ENCODE results near the gene GALK2.
"Not testable (repeated sequence)": the region's sequence is repeated elsewhere in the genome, so short reads cannot be mapped to it uniquely, and the experiment has no call there.

GALK2 gene

DNA sequence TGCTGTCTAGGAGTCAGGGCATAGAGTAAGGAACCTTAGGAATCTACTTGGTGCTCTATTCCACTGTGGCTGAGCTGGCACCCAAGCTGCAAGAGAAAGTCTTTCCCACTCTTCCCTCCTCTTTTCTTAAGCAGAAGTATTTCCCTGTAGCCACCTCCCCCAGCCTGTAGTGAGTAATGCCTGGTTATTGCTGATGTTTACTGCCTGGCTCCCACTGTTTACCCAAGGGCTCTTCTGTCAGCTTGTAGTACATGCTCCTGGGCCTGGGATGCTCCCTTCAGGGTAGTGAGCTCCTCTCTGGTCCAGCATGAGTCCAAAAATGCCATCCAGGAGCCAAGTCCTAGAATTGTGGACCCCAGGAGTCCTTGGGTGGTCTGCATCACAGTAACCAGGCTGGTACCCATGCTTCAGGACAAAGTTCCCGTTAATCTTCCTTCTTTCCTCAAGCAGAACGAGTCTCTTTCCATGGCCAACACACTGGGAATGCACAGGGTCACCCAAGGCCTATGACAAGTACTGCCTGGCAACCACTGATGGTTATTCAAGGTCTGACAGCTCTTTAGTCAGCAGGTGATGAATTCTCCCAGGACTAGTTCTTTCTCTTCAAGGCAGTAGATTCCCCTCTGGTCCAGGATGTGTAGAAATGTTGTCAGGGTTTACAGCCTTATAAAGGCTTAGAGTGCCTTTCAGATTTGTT, 17.6 kb downstream of the GALK2 start:
- WGBS, 2 experiments (ENCODE audit: insufficient coverage in 2 of 2), result 92 to 100% methylated on average over 2 of the region's 2 CpGs
- Histone ChIP-seq H3K9me3 (ENCODE audit: control insufficient read depth, low read length) (no peaks in the 10 kb centered on the region), H3K4me1 (ENCODE audit: control insufficient read depth, insufficient read depth, low read length, poor library complexity, severe bottlenecking) (no peaks in the 10 kb centered on the region), H3K36me3 (ENCODE audit: control insufficient read depth, insufficient read depth, low read length) (no peaks in the 10 kb centered on the region), H3K27ac (ENCODE audit: low read depth, low read length, severe bottlenecking) (no peak overlapping the region), H3K4me3 (ENCODE audit: extremely low read depth, insufficient read depth, low read length, poor library complexity, severe bottlenecking) (no peak overlapping the region)

DNA sequence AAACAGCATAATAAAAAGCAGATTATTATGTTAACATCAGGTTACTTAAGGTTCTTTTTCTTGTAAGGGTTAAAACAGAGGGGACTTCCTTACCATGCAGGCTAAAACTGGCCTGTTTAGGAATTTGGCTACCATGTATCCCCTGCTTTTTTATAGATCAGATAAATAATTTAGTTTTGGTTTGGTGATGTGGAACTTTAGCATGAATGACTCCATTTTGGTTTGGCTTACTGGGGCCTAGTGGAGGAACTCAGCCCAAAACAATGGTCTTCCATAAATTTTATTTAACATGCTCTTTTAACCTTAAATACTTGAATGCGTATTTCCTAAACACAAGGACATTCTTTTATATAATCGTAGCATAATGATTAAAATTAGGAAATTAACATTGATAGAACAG, 18.9 kb downstream of the GALK2 start:
- no peaks in the 10 kb centered on the region for H3K4me1 ChIP-seq (ENCODE audit: control insufficient read depth, insufficient read depth, low read length, poor library complexity, severe bottlenecking)
- no peak overlapping the region for H3K4me3 ChIP-seq (ENCODE audit: extremely low read depth, insufficient read depth, low read length, poor library complexity, severe bottlenecking)
- WGBS, 2 experiments (ENCODE audit: insufficient coverage in 2 of 2), result no CpG with 5 or more reads among the region's 2 CpGs
- no peak overlapping the region for H3K27ac ChIP-seq (ENCODE audit: low read depth, low read length, severe bottlenecking)
- H3K9me3 ChIP-seq (ENCODE audit: control insufficient read depth, low read length), result no peaks in the 10 kb centered on the region
- H3K36me3 ChIP-seq (ENCODE audit: control insufficient read depth, insufficient read depth, low read length), result no peaks in the 10 kb centered on the region

DNA sequence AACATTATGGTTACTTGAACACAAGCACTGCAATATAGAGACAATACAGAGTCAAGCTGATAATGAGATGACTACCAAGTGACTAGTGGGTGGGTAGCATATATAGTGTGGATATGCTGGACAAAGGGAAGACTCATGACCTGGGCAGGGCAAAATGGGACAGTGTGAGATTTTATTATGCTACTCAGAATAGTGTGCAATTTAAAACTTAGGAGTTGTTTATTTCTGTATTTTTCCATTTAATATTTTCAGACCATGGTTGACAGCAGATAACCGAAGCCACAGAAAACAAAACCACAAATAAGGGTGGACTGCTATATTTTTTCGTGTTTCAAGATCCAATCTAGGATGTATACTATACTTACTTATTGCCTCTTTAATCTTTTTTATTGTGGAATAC, 19.6 kb downstream of the GALK2 start:
- Histone ChIP-seq H3K4me1 (ENCODE audit: control insufficient read depth, insufficient read depth, low read length, poor library complexity, severe bottlenecking) (no peaks in the 10 kb centered on the region), H3K4me3 (ENCODE audit: extremely low read depth, insufficient read depth, low read length, poor library complexity, severe bottlenecking) (no peak overlapping the region), H3K27ac (ENCODE audit: low read depth, low read length, severe bottlenecking) (no peak overlapping the region), H3K9me3 (ENCODE audit: control insufficient read depth, low read length) (no peaks in the 10 kb centered on the region), H3K36me3 (ENCODE audit: control insufficient read depth, insufficient read depth, low read length) (no peaks in the 10 kb centered on the region)
- no CpG with 5 or more reads among the region's 2 CpGs for WGBS, 2 experiments (ENCODE audit: insufficient coverage in 2 of 2)

DNA sequence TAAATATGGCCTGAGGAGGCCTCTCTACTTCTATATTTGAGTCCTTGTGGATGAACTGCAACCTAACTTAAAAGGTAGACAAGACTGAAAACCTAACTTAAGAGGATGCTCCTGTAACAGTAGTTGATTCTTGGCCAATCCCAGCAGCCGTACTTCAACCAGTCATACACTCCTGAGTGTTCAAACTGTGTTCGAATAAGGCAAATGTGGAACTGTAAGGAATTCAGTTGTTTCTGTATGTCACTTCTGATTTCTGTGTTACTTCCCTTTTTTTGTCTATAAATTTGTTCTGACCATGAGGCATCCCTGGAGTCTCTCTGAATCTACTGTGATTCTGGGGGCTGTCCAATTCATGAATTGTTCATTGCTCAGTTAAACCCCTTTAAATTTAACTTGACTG, 20.5 kb downstream of the GALK2 start:
- Histone ChIP-seq H3K9me3 (ENCODE audit: control insufficient read depth, low read length) (no peaks in the 10 kb centered on the region), H3K4me1 (ENCODE audit: control insufficient read depth, insufficient read depth, low read length, poor library complexity, severe bottlenecking) (no peaks in the 10 kb centered on the region), H3K36me3 (ENCODE audit: control insufficient read depth, insufficient read depth, low read length) (no peaks in the 10 kb centered on the region), H3K27ac (ENCODE audit: low read depth, low read length, severe bottlenecking) (no peak overlapping the region), H3K4me3 (ENCODE audit: extremely low read depth, insufficient read depth, low read length, poor library complexity, severe bottlenecking) (no peak overlapping the region)
- WGBS, 2 experiments (ENCODE audit: insufficient coverage in 2 of 2), result 80% methylated on average over 1 of the region's 2 CpGs; no CpG with 5 or more reads in 1 of the 2 experiments

DNA sequence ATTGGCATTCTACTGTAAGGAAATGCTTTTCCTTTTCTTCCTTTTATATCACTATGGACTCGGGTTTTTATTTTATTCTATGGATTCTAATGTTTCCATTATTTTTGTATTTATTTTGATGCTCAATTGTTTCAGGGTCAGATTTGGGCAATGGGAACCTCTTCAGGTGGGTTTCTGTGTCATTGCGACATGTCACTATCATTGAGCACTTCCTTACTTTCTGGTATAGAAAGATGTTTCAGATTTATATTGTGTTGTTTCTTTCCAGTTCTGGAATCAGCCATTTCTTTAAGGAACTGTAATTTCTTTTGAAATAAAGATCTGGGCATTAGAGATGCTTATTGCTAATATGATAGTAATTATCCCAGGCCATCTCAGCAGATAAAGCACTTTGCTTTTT, 21.8 kb downstream of the GALK2 start:
- no peaks in the 10 kb centered on the region for H3K4me1 ChIP-seq (ENCODE audit: control insufficient read depth, insufficient read depth, low read length, poor library complexity, severe bottlenecking)
- H3K4me3 ChIP-seq (ENCODE audit: extremely low read depth, insufficient read depth, low read length, poor library complexity, severe bottlenecking), result no peak overlapping the region
- WGBS, 2 experiments (ENCODE audit: insufficient coverage in 2 of 2), result no CpG with 5 or more reads among the region's 2 CpGs
- H3K27ac ChIP-seq (ENCODE audit: low read depth, low read length, severe bottlenecking), result no peak overlapping the region
- no peaks in the 10 kb centered on the region for H3K36me3 ChIP-seq (ENCODE audit: control insufficient read depth, insufficient read depth, low read length)
- H3K9me3 ChIP-seq (ENCODE audit: control insufficient read depth, low read length), result no peaks in the 10 kb centered on the region

DNA sequence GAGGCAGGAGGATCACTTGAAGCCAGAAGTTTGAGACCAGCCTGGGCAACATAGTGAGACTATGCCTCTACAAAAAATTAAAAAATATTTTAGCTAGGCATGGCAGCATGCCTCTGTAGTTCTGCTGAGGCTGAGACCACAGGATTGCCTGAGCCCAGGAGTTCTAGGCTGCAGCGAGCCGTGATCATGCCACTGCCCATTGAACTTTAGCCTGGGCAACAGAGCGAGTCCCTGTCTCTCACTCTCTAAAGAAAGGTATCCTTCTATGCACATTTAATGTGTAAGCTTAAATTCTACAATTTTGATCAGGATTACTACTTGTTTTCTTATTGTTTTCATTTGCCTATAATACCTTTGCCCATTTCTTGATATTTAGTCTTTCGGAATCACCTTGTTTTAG, 26.8 kb downstream of the GALK2 start:
- Histone ChIP-seq H3K4me1 (ENCODE audit: control insufficient read depth, insufficient read depth, low read length, poor library complexity, severe bottlenecking) (no peaks in the 10 kb centered on the region), H3K27ac (ENCODE audit: low read depth, low read length, severe bottlenecking) (no peak overlapping the region), H3K4me3 (ENCODE audit: extremely low read depth, insufficient read depth, low read length, poor library complexity, severe bottlenecking) (no peak overlapping the region), H3K36me3 (ENCODE audit: control insufficient read depth, insufficient read depth, low read length) (no peaks in the 10 kb centered on the region), H3K9me3 (ENCODE audit: control insufficient read depth, low read length) (no peaks in the 10 kb centered on the region)
- WGBS, 2 experiments (ENCODE audit: insufficient coverage in 2 of 2), result 100% methylated on average over 2 of the region's 4 CpGs

DNA sequence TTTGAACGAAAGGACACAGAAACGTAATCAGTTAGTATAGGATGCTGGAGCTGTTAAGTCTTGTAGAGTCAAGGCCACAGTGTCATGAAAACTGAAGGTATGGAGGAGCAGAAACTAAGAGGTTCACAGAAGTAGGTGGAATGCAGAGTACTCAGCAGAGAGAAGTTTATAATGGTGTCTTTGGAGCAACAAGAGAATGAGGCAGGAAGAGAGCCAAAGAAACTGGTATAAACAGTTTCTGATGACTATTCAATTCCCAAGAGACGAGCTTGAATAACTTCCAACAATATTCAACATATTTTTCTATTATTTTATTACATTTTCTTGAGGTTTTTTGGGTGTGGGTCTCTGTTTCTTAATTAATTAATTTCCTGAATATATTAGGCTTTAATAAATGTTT, 29.6 kb downstream of the GALK2 start:
- 90 to 95% methylated on average over 2 of the region's 3 CpGs for WGBS, 2 experiments (ENCODE audit: insufficient coverage in 2 of 2)
- no peak overlapping the region for H3K4me3 ChIP-seq (ENCODE audit: extremely low read depth, insufficient read depth, low read length, poor library complexity, severe bottlenecking)
- no peaks in the 10 kb centered on the region for H3K9me3 ChIP-seq (ENCODE audit: control insufficient read depth, low read length)
- no peak overlapping the region for H3K27ac ChIP-seq (ENCODE audit: low read depth, low read length, severe bottlenecking)
- H3K36me3 ChIP-seq (ENCODE audit: control insufficient read depth, insufficient read depth, low read length), result no peaks in the 10 kb centered on the region
- H3K4me1 ChIP-seq (ENCODE audit: control insufficient read depth, insufficient read depth, low read length, poor library complexity, severe bottlenecking), result no peaks in the 10 kb centered on the region

DNA sequence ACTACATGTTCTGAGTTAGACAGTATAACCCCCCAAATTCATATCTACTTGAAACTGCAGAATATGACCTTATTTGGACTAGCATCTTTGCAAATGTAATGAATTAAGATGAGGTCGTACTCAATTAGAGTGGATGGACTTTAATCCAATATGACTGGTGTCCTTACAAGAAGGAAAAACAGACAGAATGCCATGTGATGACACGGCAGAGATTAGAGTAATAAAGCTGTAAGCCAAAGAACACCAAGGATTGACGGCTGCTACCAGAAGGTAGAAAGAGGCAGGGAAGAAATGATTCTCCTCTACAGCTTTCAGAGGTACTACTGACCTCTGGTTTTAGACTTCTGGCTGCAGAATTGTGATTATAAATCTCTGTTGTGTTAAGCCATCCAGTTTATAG, 30.3 kb downstream of the GALK2 start:
- H3K36me3 ChIP-seq (ENCODE audit: control insufficient read depth, insufficient read depth, low read length), result no peaks in the 10 kb centered on the region
- H3K4me3 ChIP-seq (ENCODE audit: extremely low read depth, insufficient read depth, low read length, poor library complexity, severe bottlenecking), result no peak overlapping the region
- H3K27ac ChIP-seq (ENCODE audit: low read depth, low read length, severe bottlenecking), result no peak overlapping the region
- no peaks in the 10 kb centered on the region for H3K4me1 ChIP-seq (ENCODE audit: control insufficient read depth, insufficient read depth, low read length, poor library complexity, severe bottlenecking)
- 93 to 97% methylated on average over 2 to 3 of the region's 3 CpGs for WGBS, 2 experiments (ENCODE audit: insufficient coverage in 2 of 2)
- no peaks in the 10 kb centered on the region for H3K9me3 ChIP-seq (ENCODE audit: control insufficient read depth, low read length)

DNA sequence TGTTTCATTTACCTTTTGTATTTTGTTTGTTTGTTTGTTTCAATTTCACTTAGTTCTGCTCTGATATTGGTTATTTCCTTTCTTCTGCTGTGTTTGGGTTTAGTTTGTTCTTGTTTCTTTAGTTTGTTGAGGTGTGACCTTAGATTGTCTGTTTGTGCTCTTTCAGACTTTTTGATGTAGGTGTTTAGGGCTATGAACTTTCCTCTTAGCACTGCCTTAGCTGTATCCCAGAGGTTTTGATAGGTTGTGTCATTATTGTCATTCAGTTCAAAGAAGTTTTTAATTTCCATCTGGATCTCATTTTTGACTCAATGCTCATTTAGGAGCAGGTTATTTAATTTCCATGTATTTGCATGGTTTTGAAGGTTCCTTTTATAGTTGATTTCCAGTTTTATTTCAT, 38.1 kb downstream of the GALK2 start:
- H3K4me3 ChIP-seq (ENCODE audit: extremely low read depth, insufficient read depth, low read length, poor library complexity, severe bottlenecking); H3K36me3 ChIP-seq (ENCODE audit: control insufficient read depth, insufficient read depth, low read length); H3K27ac ChIP-seq (ENCODE audit: low read depth, low read length, severe bottlenecking): not testable (repeated sequence)

DNA sequence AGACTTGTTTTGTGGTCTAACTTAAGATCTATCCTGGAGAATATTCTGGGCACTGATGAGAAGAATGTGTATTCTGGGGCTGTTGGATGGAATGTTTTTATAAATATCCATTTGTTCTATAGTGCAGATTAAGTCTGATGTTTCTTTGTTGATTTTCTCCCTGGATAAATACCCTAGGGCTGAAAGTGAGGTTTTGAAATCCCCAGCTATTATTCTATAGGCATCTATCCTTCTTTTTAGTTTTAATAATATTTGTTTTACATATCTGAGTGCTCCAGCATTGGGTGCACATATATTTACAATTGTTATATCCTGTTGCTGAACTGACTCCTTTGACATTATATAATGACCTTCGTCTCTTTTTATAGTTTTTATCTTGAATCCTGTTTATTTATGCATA, 42.9 kb downstream of the GALK2 start:
- Histone ChIP-seq H3K36me3 (ENCODE audit: control insufficient read depth, insufficient read depth, low read length) (peaks cover 4% of the 10 kb centered on the region), H3K27ac (ENCODE audit: low read depth, low read length, severe bottlenecking) (no peak overlapping the region), H3K4me3 (ENCODE audit: extremely low read depth, insufficient read depth, low read length, poor library complexity, severe bottlenecking) (no peak overlapping the region), H3K4me1 (ENCODE audit: control insufficient read depth, insufficient read depth, low read length, poor library complexity, severe bottlenecking) (no peaks in the 10 kb centered on the region), H3K9me3 (ENCODE audit: control insufficient read depth, low read length) (peaks cover 4% of the 10 kb centered on the region)
- WGBS, 2 experiments (ENCODE audit: insufficient coverage in 2 of 2), result no CpG with 5 or more reads among the region's 1 CpG

More for the DNA sequence above, 38.1 kb downstream of the GALK2 start:
- H3K9me3 ChIP-seq (ENCODE audit: control insufficient read depth, low read length); H3K4me1 ChIP-seq (ENCODE audit: control insufficient read depth, insufficient read depth, low read length, poor library complexity, severe bottlenecking): not testable (repeated sequence)

DNA sequence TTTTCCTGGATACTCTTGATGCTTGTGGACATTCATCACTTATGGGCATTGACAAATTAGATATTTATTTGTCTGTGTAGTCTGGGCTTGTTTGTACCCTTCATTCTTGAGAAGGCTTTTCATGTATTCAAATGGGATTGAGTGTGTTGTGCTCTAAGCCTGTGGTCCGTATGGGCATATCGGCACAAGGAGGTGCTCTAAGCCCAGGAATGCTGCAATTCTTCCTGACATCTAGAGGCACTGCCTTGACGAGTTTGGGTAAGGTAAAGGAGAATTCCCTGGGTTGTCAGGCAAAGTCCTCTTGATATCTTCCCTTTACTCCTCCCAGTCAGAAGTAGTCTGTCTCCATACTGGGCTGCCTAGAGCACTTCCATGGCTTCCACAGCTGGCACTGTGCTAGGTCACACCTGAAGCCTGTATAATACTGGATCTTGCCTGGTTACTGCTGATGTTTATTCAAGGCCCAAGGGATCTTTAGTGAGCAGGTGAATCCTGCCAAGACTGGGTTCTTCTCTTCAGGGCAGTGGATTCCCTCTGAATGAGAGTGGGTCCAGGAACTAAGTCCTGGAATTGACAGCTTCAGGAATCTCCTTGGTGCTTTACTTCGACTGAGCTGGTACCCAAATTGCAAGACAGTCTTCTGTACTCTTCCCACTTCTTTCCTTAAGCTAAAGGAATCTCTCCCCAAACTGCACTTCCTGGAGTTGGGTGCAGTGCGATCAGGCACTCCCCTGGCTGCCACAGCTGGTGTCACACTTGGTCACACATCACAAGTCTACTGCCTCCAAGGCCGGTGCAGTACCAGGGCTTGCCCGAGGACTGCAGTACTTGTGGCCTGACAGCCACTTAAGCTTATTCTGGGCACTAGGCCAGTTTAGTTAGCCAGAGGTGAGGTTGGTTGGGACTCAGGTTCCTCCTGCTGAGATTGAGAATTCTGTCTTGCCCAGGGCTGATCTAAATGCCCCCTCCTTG, 46.0 kb downstream of the GALK2 start:
- Histone ChIP-seq H3K36me3 (ENCODE audit: control insufficient read depth, insufficient read depth, low read length) (peaks cover 4% of the 10 kb centered on the region), H3K4me1 (ENCODE audit: control insufficient read depth, insufficient read depth, low read length, poor library complexity, severe bottlenecking) (no peaks in the 10 kb centered on the region), H3K9me3 (ENCODE audit: control insufficient read depth, low read length) (no peaks in the 10 kb centered on the region), H3K4me3 (ENCODE audit: extremely low read depth, insufficient read depth, low read length, poor library complexity, severe bottlenecking) (no peak overlapping the region), H3K27ac (ENCODE audit: low read depth, low read length, severe bottlenecking) (no peak overlapping the region)
- 78 to 96% methylated on average over 5 of the region's 7 CpGs for WGBS, 2 experiments (ENCODE audit: insufficient coverage in 2 of 2)

Data from mesodermal cell (in vitro differentiated cells).